ENCODE results near the gene CDH23. TPM values are rescaled to one million over a fixed set of nuclear protein-coding genes. Genes with fewer than 3 reads are reported as not detected.

CDH23 gene
- total RNA-seq, 2 experiments from 2014 or later = 4.6 to 5.2 TPM

- Histone ChIP-seq H3K27me3 (ENCODE audit: control insufficient read depth in 1 of 2, insufficient read depth in 2 of 2, low read length in 2 of 2) (no peaks in the 10 kb centered on the region), H3K27ac (ENCODE audit: low read depth in 1 of 2, low read length in 2 of 2) (no peak overlapping the region), H3K9me3 (ENCODE audit: control insufficient read depth in 1 of 2, insufficient read depth in 1 of 2, low read length in 2 of 2) (no peaks in the 10 kb centered on the region), H3K4me3 (ENCODE audit: low read length) (no peak overlapping the region), H3K36me3 (ENCODE audit: insufficient read depth, low read length) (no peaks in the 10 kb centered on the region), H3K4me1 (ENCODE audit: insufficient read depth, low read length) (no peaks in the 10 kb centered on the region)
- TF ChIP-seq CTCF (IDR thresholded peaks at IDR 0.05) = no peak
- Mint-ChIP-seq H3K4me1 (ENCODE audit: low read depth) (no peaks in the 10 kb centered on the region), H3K27me3 (no peaks in the 10 kb centered on the region), H3K9me3 (no peaks in the 10 kb centered on the region), H3K27ac (no peak overlapping the region), H3K4me3 (no peak overlapping the region), H3K36me3 (ENCODE audit: low read depth) (no peaks in the 10 kb centered on the region)
- ATAC-seq (ENCODE audit: poor library complexity) = no peak
- DNase-seq = no peak
- CTCF ChIA-PET = no interaction called here
- intact Hi-C loops (cut with DNase I, micrococcal nuclease) = no loop called here
- POLR2A ChIA-PET = no interaction called here
Observed at GRCh38 chr10:71512312-71512711, 115.6 kb downstream of the CDH23 start.

GRCh38 chr10:71512761-71513539 lies 116.2 kb downstream of the CDH23 start:
- no peak for DNase-seq
- Histone ChIP-seq H3K27ac (ENCODE audit: low read depth in 1 of 2, low read length in 2 of 2) (no peak overlapping the region), H3K27me3 (ENCODE audit: control insufficient read depth in 1 of 2, insufficient read depth in 2 of 2, low read length in 2 of 2) (no peaks in the 10 kb centered on the region), H3K9me3 (ENCODE audit: control insufficient read depth in 1 of 2, insufficient read depth in 1 of 2, low read length in 2 of 2) (no peaks in the 10 kb centered on the region), H3K4me3 (ENCODE audit: low read length) (no peak overlapping the region), H3K4me1 (ENCODE audit: insufficient read depth, low read length) (no peaks in the 10 kb centered on the region), H3K36me3 (ENCODE audit: insufficient read depth, low read length) (no peaks in the 10 kb centered on the region)
- no peak overlapping the region for H3K27ac Mint-ChIP-seq
- no peak overlapping the region for H3K4me3 Mint-ChIP-seq
- no peaks in the 10 kb centered on the region for H3K9me3 Mint-ChIP-seq
- H3K27me3 Mint-ChIP-seq = no peaks in the 10 kb centered on the region
- intact Hi-C loops (cut with DNase I, micrococcal nuclease) = no loop called here
- no peak for TF ChIP-seq CTCF (IDR thresholded peaks at IDR 0.05)
- ChIA-PET POLR2A (no interaction called here), CTCF (no interaction called here)
- no peaks in the 10 kb centered on the region for H3K36me3 Mint-ChIP-seq (ENCODE audit: low read depth)
- H3K4me1 Mint-ChIP-seq (ENCODE audit: low read depth) = no peaks in the 10 kb centered on the region
- ATAC-seq (ENCODE audit: poor library complexity) = no peak

- H3K27ac Mint-ChIP-seq = no peak overlapping the region
- TF ChIP-seq CTCF (IDR thresholded peaks at IDR 0.05) = no peak
- H3K4me3 Mint-ChIP-seq = no peak overlapping the region
- no peaks in the 10 kb centered on the region for H3K4me1 ChIP-seq (ENCODE audit: insufficient read depth, low read length)
- no peaks in the 10 kb centered on the region for H3K36me3 ChIP-seq (ENCODE audit: insufficient read depth, low read length)
- H3K4me1 Mint-ChIP-seq (ENCODE audit: low read depth) = no peaks in the 10 kb centered on the region
- no peaks in the 10 kb centered on the region for H3K9me3 ChIP-seq (ENCODE audit: control insufficient read depth in 1 of 2, insufficient read depth in 1 of 2, low read length in 2 of 2)
- DNase-seq (no peak), ATAC-seq (ENCODE audit: poor library complexity) (no peak)
- H3K36me3 Mint-ChIP-seq (ENCODE audit: low read depth) = no peaks in the 10 kb centered on the region
- no peaks in the 10 kb centered on the region for H3K27me3 ChIP-seq (ENCODE audit: control insufficient read depth in 1 of 2, insufficient read depth in 2 of 2, low read length in 2 of 2)
- H3K27ac ChIP-seq (ENCODE audit: low read depth in 1 of 2, low read length in 2 of 2) = no peak overlapping the region
- ChIA-PET POLR2A (no interaction called here), CTCF (no interaction called here)
- H3K4me3 ChIP-seq (ENCODE audit: low read length) = no peak overlapping the region
- no peaks in the 10 kb centered on the region for H3K27me3 Mint-ChIP-seq
- intact Hi-C loops (cut with DNase I, micrococcal nuclease) = no loop called here
- H3K9me3 Mint-ChIP-seq = no peaks in the 10 kb centered on the region
Observed at GRCh38 chr10:71513540-71513853, 116.8 kb downstream of the CDH23 start.
